ENCODE data around the gene AP4S1.

The AP4S1 gene

DNA sequence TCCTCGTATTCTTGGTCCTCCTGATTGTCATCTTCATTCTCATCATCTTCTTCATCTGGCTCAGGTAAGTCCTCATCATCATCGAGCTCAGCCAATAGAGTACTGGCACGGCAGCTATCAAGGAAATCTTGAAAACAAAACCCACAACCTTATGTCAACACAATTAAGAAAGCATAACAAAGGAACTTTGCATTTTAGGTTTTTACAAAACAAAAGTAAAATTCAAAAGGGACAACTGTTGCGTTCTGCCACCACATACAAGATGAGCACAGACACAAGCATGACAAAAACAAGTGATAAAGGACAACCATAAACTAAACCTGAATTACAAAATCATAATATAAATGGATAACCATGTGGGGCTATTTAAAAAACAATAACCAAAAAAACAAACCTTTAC, 97.5 kb downstream of the AP4S1 start:
- Mint-ChIP-seq H3K27me3 (ENCODE audit: low read depth, poor library complexity) (no peaks in the 10 kb centered on the region), H3K4me3 (no peak overlapping the region), H3K9me3 (no peaks in the 10 kb centered on the region), H3K27ac (no peak overlapping the region), H3K4me1 (no peaks in the 10 kb centered on the region), H3K36me3 (ENCODE audit: low read depth) (peaks cover 58% of the 10 kb centered on the region)
- no peak for DNase-seq
- no peak for TF ChIP-seq CTCF (IDR thresholded peaks at IDR 0.05)

DNA sequence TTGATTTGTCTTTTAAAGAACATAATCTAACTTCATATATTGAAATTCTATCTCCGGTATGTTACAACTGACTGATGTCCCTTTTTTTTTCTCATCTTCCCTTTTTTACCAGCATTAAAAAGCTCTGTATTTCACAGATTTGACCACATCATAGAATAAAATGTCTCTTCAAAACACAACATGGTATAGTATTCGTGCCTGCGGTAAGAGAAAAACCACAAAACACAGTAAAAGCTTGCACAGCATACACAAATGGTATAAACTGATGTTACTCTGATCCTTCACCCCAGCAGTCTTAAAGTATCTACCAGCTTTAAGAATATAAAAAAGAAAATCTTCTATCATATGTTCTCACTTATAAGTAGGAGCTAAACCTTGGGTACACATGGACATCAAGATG, 98.7 kb downstream of the AP4S1 start:
- Mint-ChIP-seq H3K36me3 (ENCODE audit: low read depth) (peaks cover 60% of the 10 kb centered on the region), H3K27me3 (ENCODE audit: low read depth, poor library complexity) (no peaks in the 10 kb centered on the region), H3K4me3 (no peak overlapping the region), H3K9me3 (no peaks in the 10 kb centered on the region), H3K27ac (no peak overlapping the region), H3K4me1 (no peaks in the 10 kb centered on the region)
- no peak for TF ChIP-seq CTCF (IDR thresholded peaks at IDR 0.05)
- DNase-seq, result no peak

DNA sequence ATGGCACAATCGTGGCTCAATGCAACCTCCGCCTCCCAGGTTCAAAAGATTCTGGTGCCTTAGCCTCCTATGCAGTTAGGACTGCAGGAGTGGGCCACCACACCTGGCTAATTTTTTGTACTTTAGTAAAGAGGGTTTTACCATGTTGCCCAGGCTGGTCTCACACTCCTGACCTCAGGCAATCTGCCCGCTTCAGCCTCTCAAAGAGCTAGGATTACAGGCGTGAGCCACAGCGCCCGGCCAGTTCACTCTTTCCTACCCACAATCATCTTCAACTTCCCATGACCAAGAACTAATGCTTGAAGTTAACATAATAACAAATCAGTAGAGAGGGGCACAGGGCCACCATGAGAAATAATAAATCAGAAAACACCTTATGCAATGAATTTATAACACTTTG, 99.8 kb downstream of the AP4S1 start:
- no peak overlapping the region for H3K4me3 Mint-ChIP-seq
- DNase-seq, result no peak
- no peaks in the 10 kb centered on the region for H3K9me3 Mint-ChIP-seq
- H3K4me1 Mint-ChIP-seq, result no peaks in the 10 kb centered on the region
- H3K27ac Mint-ChIP-seq, result no peak overlapping the region
- H3K27me3 Mint-ChIP-seq (ENCODE audit: low read depth, poor library complexity), result no peaks in the 10 kb centered on the region
- peaks cover 53% of the 10 kb centered on the region for H3K36me3 Mint-ChIP-seq (ENCODE audit: low read depth)
- no peak for TF ChIP-seq CTCF (IDR thresholded peaks at IDR 0.05)

DNA sequence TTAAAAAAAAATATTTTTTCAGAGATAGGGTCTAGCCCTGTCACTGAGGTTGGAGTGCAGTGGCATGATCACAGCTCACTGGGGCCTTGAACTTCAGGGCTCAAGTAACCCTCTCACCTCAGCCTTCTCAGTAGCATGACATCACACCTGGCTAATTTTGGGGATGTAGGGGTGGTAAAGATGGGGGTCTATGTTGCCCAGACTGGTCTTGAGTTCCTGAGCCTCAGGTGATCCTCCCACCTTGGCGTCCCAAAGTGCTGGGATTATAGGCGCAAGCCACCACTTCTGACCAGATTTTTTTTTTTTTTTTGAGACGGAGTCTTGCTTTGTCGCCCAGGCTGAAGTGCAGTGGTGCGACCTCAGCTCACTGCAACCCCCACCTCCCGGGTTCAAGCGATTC, 101.2 kb downstream of the AP4S1 start:
- peaks cover 57% of the 10 kb centered on the region for H3K36me3 Mint-ChIP-seq (ENCODE audit: low read depth)
- no peak for TF ChIP-seq CTCF (IDR thresholded peaks at IDR 0.05)

DNA sequence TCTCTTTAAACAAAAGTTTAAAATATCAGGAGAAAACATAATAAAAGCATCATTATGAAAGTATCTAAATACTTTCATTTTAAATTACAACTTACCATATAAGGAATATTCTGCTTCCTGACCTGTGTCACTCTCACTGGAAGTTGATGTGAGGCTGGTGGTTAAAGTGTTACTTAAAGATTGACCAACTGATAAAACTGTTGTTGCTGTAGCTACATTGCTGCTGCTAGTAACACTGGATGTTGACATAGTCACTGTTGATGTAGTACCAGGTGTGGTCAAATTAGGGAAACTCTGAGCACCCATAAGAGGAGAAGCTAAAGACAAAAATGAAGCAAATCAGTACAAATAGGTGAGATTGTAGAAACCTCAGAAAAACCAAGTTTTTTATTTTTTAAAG, 102.2 kb downstream of the AP4S1 start:
- Mint-ChIP-seq H3K4me3 (no peak overlapping the region), H3K36me3 (ENCODE audit: low read depth) (peaks cover 54% of the 10 kb centered on the region), H3K27ac (peak overlapping the region; percentile 69), H3K27me3 (ENCODE audit: low read depth, poor library complexity) (no peaks in the 10 kb centered on the region), H3K9me3 (no peaks in the 10 kb centered on the region), H3K4me1 (no peaks in the 10 kb centered on the region)
- no peak for DNase-seq
- TF ChIP-seq CTCF (IDR thresholded peaks at IDR 0.05), result no peak

More for the DNA sequence above, 101.2 kb downstream of the AP4S1 start:
- H3K27me3 Mint-ChIP-seq (ENCODE audit: low read depth, poor library complexity), result no peaks in the 10 kb centered on the region
- H3K4me3 Mint-ChIP-seq, result no peak overlapping the region
- H3K4me1 Mint-ChIP-seq, result no peaks in the 10 kb centered on the region
- no peak overlapping the region for H3K27ac Mint-ChIP-seq
- no peak for DNase-seq
- no peaks in the 10 kb centered on the region for H3K9me3 Mint-ChIP-seq

DNA sequence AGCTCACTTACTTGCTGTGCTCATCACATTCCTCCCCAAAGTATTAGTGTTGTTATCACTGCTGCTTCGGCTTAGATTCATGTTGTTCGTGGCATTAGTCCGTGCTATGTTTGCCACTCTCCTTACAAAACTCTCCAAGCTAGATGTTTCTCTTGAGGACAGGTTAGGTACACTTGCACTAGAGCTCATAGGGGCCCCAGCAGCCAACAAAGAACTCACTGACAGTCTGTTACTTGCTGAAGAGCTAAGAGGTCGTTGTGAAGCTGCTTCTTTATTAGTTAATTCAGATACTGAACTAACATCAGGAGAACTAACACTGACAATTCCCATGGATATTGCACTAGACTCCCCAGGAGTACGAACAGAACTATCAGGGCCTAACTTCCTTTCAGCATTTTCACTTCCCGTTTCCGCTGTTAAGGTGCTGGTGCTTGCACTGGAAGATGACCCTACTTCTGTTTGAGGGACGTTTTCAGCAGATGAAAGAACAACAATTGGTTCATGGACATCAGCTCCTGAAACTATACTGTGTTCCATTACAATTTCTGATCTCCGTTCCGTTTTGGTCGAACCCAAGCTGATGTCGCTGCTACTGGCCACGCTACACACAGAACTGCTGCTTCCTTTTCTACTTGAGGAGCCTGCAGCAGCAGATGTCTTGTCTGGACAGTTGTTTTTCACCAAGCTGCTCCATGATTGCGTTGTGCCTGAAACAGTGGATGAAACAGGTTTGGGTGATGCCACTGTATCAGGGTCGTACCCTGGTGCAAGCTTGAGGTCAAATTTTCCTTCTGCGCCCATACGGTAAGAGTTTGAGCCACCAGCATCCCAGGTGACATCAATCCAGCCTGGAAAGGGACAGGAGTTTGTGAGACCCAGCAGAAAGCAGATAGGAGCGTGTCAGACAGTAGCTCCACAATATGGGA, 103.4 kb downstream of the AP4S1 start:
- Mint-ChIP-seq H3K9me3 (no peaks in the 10 kb centered on the region), H3K4me1 (no peaks in the 10 kb centered on the region), H3K27ac (peak overlapping the region; percentile 27), H3K4me3 (no peak overlapping the region), H3K36me3 (ENCODE audit: low read depth) (peaks cover 58% of the 10 kb centered on the region), H3K27me3 (ENCODE audit: low read depth, poor library complexity) (no peaks in the 10 kb centered on the region)
- no peak for DNase-seq
- no peak for TF ChIP-seq CTCF (IDR thresholded peaks at IDR 0.05)
